GM18519 (cell line): ENCODE results near the gene TMTC2.

ENCODE experiments used
- ATAC-seq: cut with Tn5 transposase; IDR thresholded peaks from one replicate; pipeline ENCODE4 v1.9.1; 2021; ENCODE audit warnings: mild to moderate bottlenecking, moderate library complexity; ENCODE audit not compliant: unreplicated experiment, low FRiP score

The TMTC2 gene

GRCh38 chr12:82872088-82872487 is 185.4 kb downstream of the TMTC2 start:
- no peak for ATAC-seq

GRCh38 chr12:82873309-82873708 is 186.6 kb downstream of the TMTC2 start:
- no peak for ATAC-seq

GRCh38 chr12:82873951-82874350 is 187.2 kb downstream of the TMTC2 start:
- no peak for ATAC-seq

- ATAC-seq = no peak
These were observed 188.2 kb downstream of the TMTC2 start for GRCh38 chr12:82874945-82875344.

GRCh38 chr12:82876075-82876474 is 189.4 kb downstream of the TMTC2 start:
- ATAC-seq = no peak

GRCh38 chr12:82877963-82878362 is 191.3 kb downstream of the TMTC2 start:
- ATAC-seq = no peak

GRCh38 chr12:82880442-82880901 is 193.8 kb downstream of the TMTC2 start:
- ATAC-seq = no peak

GRCh38 chr12:82883394-82884355 is 197.0 kb downstream of the TMTC2 start:
- no peak for ATAC-seq

- no peak for ATAC-seq
These were observed 200.1 kb downstream of the TMTC2 start for GRCh38 chr12:82886671-82887340.

- no peak for ATAC-seq
These were observed 207.2 kb downstream of the TMTC2 start for GRCh38 chr12:82893896-82894295.

GRCh38 chr12:82896277-82896676 is 209.6 kb downstream of the TMTC2 start:
- ATAC-seq = no peak

- no peak for ATAC-seq
These were observed 210.3 kb downstream of the TMTC2 start for GRCh38 chr12:82896979-82897378.

- no peak for ATAC-seq
These were observed 211.7 kb downstream of the TMTC2 start for GRCh38 chr12:82898441-82898840.

GRCh38 chr12:82904219-82904790 is 217.6 kb downstream of the TMTC2 start:
- ATAC-seq = no peak

- ATAC-seq = no peak
These were observed 223.7 kb downstream of the TMTC2 start for GRCh38 chr12:82910246-82910893.

- ATAC-seq = no peak
These were observed 225.7 kb downstream of the TMTC2 start for GRCh38 chr12:82912406-82912805.

GRCh38 chr12:82919388-82920054 is 232.8 kb downstream of the TMTC2 start:
- ATAC-seq = no peak

GRCh38 chr12:82923935-82924334 is 237.2 kb downstream of the TMTC2 start:
- no peak for ATAC-seq

GRCh38 chr12:82926630-82927029 is 239.9 kb downstream of the TMTC2 start:
- ATAC-seq = no peak

- no peak for ATAC-seq
These were observed 243.6 kb downstream of the TMTC2 start for GRCh38 chr12:82930301-82930700.
